HG03521 (cell line): Measurements from ENCODE around the gene CEP295NL.
"Not testable (repeated sequence)": the region's sequence is repeated elsewhere in the genome, so short reads cannot be mapped to it uniquely, and the experiment has no call there.

Experiments used
- ATAC-seq: cut with Tn5 transposase; IDR thresholded peaks from one replicate; pipeline ENCODE4 v1.9.1; 2021; ENCODE audit warnings: mild to moderate bottlenecking, moderate library complexity; ENCODE audit not compliant: unreplicated experiment

Gene CEP295NL

DNA sequence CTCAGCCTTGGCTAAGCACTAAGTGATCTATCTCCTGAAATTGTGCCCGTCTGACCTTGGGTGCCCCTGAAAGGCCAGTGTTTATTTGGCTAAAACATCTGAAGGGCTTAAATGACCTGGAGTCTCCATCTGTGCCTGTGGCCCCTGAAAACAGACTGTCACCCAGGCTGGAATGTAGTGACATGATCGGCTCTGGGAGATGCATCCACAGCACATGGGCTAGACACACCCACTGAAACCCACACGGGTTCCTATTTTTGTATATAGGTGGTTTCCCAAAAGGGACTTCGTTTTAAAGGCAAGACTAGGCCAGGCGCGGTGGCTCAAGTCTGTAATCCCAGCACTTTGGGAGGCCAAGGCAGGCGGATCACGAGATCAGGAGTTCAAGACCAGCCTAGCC is 13.5 kb downstream of the CEP295NL start:
- no peak for ATAC-seq

DNA sequence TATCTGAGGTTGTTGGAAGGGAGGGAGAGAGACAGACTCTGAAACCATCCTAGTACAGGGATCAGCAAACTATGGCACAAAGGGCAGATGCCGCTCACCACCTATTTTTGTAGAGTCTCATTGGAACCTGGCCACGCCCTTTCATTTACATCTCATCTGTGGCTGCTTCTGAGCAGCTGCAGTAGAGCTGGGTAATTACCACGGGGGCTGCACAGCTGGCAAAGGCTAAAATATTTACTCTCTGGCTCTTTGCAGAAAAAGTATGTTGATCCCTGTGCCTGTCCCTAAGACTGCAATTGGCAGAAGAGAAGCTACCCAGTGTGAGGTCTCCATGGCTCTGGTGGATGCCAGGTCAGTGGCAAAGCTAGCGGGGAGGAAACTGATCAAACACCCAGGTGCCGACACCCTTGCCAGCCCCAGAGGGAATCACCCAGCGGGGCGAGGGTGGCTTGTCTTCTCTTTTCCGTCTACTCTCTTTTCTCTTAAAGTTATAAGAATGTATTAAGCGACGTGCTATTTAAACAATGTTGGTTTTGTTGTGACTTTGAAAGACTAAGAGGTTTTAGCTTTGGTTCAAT is 14.0 kb downstream of the CEP295NL start:
- no peak for ATAC-seq

DNA sequence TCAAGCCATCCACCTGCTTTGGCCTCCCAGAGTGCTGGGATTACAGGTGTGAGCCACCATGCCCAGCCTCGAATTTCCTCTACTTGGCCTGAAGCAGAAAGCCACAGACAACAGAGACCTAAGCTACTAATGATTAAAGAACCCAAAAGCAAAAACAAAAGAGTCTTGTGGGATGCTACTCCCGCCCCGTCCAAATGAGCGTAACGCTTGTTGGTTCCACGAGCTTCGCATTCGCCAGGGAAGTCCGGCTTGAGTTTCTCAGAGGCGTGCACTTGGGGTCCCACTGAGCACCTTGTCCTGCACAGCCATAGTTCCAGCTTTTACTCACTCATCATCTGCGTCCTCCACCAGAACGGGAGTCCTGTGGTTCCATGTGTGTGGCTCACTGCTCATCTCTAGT is 16.0 kb downstream of the CEP295NL start:
- ATAC-seq, result no peak

DNA sequence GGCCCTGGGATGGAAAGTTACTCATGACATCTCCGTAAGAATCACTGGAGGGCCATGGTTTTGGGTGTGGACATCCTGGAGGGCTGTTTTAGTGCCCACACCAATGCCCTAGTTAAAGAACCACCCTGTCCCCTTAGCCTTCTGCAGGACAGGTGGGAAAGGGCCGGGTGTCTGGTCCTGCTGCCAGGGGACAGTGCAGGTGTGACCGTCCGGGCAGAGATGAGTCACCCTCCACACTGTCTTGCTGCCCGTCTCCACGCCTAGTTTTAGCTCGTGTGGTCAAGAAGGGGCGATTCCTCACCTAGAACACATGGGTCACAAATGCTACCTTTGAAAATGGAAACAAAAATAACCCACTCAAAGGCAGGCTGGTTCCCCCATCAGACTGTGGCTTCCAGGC is 17.0 kb downstream of the CEP295NL start:
- no peak for ATAC-seq

DNA sequence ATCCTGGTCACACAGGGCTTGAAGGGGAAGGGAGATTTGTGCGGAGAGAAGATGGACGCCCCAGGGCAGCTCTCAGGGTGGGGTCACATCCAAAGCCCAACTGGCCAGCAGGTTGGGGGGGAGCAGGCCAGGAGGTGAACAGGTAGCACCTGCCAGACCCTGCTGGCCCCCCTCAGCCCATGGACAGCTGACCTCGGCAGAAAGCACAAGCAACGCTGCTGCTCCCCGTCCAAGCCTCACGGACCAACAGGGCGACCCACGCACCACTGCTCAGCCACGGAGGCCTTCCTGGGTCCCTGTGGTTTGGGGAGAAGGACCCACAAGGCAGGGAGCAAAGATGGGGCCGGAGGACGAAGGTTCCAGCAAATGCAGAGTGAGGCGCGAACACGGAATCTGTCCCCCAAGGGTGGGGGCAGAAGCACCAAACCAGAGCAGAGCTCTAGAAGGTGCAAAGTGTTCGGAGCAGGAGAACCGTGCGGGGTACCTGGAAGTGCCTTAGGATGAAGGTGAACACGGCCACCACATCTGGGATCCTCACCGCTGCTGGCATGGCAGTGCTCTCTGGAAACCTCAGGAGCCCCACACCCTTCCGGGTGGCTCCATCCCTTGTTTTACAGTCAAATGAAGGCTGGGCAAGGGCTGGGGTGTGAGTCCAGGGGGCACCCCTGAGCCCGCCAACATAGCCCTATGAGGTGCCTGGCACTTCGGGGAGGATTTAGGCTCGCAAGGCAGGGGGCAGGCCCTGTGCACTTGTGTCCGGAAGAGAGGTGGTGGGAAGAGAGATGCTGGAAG is 17.9 kb downstream of the CEP295NL start:
- ATAC-seq, result no peak

DNA sequence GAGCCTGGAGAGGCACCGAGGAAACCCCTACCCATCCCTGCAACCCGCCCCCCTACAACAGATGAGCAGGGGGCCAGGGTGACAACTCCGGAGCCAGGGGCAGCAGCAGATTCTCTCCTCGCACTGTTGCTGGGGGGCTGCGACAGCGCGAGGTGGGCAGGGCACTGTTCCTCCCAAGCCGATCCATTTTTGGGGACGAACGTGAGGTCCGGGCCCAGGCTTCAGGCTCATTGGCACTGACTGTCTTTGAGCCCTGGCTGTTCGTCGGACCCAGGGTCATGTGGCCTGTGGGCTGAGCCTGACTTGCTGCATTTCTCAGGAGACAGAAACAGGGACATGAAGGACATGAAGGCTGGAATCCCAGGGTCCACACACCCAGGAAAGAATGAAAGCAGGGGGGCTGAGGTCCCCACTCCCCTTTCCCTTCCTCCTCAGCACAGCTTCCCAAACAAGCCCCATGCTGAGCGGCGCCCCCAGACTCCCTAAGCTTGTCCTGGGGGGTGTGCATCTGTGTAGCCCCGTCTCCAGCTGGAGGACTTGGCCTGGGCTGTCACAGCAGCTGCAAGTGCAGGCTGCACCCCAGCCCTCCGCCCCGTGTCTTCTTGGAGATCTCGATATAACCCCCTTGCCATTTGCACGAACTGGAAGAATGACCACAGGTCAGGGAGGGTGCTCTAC is 18.7 kb downstream of the CEP295NL start:
- no peak for ATAC-seq

DNA sequence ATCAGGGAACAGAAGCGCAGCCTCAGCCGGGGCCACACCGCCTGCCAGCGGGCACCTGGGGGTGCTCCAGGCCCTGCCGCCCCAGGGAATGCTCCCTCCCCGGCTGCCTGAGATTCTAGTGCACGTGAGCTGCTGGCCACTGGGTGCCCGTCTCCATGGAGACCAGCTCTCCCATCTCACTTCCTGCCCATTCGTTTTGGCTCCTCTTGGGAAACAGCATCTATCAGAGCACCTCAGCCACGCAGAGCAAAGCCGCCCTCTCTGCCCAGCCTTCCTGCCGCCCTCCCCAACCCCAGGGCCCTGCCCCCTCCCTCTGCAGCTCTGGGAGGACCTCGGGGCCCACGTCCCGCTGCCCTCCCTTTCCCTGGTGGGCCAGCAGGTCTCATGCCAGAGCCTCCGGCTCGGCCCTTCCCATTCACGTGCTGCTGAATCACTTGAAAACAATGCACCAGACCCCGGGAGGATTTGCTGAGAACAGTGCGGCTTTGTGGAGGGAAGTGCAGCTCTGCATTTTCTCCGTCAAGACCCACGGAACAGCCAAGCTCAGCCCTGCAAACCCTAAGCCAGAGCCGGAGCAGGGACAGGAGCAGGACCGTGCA is 19.4 kb downstream of the CEP295NL start:
- ATAC-seq, result no peak

DNA sequence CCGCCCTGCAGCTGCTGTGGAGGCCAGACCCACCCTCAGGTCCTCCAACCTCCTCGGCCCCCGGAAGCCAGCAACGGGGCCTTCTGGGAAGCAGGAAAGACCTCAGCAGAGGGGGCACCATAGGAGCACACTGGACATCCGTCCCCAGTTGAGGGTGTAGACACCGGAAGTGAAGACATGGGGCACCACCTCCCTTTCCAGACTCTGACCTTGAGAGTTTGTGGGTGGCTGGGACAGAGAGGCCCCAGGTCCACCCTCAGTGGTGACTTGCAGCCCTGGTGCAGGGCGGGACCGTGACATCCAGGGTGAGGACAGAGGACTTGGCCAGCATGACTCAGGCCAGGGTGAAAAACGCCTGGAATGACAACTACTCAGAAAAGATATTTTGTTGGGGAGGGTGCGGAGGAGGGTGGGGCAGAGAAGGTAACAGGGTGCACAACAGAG is 19.9 kb downstream of the CEP295NL start:
- ATAC-seq, result no peak

DNA sequence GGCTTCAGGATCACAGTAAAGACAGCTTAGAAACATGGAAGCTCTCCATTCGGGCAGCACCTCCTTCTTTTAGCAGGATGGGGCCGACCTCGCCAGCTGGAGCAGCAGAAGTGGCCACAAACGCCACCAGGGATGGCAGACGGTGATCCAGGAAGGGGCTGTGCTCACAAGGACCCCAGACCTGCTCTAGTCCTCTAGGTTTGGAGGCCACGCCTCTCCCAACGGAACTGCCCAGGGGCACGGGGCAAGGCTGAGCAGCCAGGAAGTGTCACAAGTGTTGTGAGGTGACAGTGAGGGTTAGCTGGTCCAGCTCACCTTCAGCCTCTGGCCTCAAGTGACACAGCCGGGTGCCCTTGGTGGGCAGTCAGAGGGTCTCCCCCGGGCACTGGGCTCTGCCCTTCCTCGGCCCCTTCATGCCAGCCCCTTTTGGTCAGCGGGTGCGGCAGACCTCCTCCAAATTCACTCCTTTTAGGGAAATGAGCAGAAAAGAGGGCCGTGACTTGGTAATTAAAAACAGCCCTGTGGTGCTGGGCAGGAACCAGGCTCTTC is 20.4 kb downstream of the CEP295NL start:
- no peak for ATAC-seq

DNA sequence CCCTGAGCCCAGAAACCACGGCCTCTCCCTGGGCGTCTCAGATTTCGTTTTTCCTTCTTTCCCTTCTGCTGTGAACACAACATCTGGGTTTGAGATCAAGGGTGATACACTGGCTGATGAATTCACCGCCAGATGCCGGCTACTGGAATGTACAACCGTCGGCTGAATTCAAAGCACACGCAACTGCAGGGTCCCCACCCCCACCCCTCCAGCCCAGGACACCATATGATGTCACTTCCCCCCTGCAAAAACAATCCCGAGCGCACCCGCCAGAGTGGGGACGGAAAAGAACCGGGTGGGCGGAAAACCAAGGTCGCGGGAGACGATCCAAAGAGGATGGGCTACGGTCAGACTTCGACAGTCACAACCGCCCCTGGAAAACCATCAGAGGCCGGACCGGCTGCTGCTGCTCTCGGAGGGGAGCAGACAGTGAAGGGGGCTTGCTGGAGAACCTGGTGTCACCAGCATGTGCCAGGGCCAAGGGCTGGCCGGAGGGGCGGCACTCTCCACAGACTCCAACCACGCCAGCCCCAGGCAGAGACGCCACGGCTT is 23.3 kb downstream of the CEP295NL start:
- ATAC-seq, result no peak

DNA sequence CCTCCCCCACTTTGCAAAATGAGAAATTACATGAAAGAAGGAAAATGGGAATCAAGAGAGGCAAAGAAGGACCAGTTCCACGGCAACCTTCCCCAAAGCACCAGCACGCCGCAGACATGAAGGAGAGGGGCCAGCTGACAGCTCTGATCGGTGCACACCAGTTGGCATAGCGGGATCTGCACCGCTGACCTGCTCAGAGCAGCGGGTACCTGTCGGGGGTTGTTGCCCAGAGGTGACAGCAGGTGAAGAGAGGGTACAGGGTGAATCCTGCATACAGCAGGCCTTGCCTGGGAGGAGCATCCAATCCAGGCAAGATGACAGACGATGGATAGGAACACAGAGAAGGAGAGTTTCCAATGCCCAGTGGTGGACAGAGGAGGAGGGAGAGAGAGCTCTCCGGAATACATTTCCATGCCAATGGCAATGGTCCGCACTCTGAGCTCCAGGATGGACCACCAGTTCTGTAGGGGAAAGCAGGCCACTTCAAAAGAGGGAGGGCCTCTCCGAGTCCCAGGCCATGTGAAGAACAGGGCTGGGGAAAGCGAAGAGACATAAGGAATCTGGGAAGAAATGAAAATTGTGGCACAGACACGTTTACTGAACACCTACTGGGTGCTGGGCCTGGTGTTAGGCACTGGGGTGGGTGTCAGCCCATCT is 24.0 kb downstream of the CEP295NL start:
- no peak for ATAC-seq

DNA sequence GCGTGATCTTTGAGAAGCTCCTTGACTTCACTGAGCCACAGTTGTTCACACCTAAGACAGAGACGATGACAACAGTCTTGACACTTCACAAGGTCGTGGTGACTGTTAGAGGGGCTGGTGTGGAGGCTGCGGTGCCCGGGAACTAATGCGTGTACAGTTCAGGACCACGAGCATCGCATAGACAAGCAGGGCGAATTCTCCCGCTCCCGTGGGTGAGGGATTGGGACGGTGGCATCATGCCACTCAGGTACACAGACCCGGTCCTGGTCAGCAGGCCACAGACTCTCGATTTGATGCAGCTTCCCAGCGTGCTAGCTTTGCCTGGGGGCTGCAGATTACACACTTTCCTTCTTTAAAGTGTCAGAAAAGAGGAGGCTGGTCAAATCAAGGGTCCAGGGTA is 24.7 kb downstream of the CEP295NL start:
- no peak for ATAC-seq

DNA sequence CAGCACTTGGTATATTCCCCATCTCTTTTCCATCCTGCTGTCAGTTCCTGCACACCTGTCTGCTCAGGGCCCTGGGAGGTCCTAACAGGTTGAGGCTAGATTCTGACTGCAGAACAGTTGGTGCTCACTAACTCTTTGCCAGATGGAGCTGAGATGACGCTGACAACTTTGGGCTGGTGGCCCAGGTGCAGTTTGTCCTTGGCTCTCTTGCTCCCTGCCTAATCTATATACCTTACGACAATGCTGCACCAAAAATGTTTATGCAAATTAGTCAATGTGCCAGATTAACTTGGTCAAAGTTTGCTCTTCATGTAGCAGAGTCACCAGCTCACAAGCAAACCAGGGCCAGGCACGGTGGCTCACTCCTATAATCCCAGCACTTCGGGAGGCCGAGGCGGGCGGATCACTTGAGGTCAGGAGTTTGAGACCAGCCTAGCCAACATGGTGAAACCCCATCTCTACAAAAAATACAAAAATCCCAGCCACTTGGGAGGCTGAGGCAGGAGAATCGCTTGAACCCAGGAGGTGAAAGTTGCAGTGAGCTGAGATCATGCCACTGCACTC is 26.0 kb downstream of the CEP295NL start:
- not testable (repeated sequence) for ATAC-seq

DNA sequence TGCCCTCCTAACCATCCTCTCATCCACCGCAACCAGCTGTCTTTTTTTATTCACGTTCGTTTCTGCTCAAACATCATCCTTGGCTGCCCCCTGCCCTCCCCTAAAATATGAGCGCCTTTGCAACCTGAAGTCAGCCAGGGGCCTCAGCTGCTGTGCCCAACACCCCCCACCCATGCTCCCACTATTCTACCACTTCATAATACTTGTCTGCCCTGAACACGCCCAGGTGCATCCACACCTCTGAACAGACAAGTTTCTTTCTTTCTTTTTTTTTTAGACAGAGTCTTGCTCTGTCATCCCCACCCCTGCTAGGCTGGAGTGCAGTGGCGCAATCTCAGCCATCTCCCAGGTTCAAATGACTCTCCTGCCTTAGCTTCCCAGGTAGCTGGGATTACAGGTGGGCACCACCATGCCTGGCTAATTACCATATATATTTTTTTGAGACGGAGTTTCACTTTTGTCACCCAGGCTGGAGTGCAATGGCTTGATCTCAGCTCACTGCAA is 26.9 kb downstream of the CEP295NL start:
- ATAC-seq, result no peak

DNA sequence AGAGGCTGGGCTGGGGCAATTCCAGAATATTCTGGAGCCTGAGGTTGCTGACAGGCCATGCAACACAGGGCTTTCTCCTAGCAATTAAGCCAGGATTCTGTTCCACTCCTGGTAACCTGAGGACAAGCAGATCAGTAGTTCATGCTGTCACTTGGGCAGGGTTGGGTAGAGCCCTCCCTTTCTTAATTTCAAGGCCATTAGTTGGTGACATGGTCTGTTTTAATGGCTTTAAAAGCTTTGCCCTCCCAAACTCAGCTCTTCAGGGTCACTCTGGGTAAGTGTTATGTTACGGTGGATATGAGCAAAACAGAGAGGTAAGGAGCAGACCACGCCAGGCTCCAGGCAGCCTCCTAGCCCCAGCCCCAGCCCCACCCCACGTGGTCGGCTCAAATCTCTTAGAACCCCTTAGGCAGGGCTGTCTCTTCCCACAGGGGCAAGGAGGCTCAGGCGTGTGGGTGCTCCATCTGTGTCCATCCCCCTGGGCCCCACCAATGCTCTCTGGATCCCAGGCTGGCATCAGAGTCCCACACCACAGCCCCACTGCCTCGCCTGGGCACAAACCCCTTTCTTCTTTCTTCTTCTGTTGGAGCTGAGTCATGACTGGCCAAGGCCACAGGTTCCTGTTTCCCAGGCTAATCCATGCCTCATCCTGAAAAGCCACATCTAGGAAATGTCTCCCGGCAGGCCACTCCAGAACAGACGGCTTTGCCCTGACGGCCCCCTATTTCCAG is 27.5 kb downstream of the CEP295NL start:
- no peak for ATAC-seq

DNA sequence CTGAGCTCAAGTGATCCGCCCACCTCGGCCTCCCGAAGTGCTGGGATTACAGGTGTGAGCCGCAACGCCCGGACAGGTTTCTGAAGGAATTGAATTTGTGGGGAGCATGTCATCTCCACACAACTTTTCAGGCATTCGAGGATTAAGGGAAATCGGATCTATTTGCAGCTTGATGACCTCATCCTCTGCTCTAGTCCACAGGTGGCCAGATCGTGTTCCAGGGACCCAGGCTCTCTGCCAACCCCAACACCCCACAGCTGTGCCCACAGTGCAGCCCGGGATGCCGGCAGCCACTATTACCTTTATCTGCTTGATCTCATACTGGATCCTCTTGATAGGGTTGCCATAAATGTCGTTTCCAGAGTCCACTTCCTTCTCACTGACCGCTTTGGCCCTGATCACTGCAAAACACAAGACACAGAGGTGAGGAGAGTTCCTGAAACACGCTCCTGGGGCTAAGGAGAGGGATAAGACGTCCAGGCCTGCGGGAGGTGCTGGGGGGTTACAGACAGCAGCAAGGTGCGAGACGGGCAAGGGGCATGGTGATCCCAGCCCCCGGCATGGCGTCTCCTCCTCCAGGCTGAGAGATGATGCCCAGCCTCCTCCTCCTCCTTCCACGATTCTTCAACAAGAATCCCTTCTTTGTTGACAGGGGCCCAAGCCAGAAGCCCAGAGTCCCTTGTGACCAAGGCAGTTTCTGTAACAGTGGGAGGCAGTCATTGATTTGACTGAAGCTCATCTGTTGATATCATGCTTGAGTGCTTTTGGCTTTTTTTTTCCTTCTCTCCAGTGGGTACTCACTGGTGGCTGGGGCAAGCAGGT is 29.3 kb downstream of the CEP295NL start:
- no peak for ATAC-seq

DNA sequence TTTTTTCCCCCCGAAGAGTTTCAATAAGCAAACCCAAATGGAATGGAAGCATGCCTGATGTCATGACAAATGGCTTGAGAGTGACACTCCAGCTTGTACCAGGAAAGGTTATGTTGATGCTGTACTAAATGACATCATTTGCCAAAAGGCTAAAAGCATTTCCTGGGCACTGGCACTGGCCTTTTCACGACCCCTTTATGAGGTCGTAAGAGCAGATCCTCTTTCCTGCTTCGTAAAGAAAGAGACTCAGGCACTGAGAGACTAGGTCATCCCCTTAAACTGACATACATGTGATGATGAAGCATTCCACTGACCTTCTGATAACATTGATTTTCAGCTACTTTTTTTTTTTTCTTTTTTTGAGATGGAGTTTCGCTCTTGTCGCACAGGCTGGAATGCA is 30.5 kb downstream of the CEP295NL start:
- no peak for ATAC-seq

DNA sequence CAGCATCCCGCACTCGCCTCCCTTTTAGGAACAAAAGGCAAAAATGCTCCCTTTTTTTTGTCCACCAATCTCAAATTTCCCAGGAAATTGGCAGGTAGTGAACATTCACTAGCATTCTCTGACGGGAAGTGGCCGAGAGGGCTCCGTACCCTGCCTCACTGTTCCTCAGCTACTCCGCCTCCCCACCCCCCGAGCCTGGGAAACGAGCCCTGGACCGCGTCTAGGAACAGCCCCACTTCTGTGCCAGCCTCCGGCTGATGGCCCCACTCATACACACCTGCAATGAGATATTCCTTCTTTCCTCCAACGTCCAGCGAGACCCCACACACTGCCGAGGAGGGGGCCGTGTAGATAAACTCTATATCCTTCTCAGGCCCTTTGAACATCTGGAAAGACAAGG is 32.4 kb downstream of the CEP295NL start:
- ATAC-seq, result no peak

DNA sequence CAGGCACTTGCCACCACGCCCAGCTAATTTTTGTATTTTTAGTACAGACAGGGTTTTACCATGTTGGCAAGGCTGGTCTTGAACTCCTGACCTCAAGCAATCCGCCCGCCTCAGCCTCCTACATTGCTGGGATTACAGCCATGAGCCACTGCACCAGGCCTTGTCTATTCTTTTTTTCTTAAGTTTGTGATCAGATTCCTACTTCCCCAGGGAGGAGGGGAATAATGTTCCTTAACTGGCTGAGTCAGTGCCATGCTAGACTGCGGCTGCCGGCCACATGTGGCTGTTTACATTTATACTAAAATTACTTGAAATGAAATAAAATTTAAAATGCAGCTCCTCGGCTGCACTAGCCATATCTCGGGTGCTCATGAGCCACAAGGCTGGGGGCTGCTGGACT is 34.6 kb downstream of the CEP295NL start:
- ATAC-seq, result no peak
